Measurements from ENCODE around the gene PRSS8.

GRCh38 chr16:31147574-31147973 is 12.0 kb upstream of the PRSS8 start:
- TF ChIP-seq CTCF (IDR thresholded peaks at IDR 0.05), result no peak
- no peak for TF ChIP-seq POLR2A (IDR thresholded peaks at IDR 0.05)
